Uterus (tissue), 2 donors: ENCODE results near the gene ALPP.
"Not testable (repeated sequence)": the region's sequence is repeated elsewhere in the genome, so short reads cannot be mapped to it uniquely, and the experiment has no call there.

Experiments used
- POLR2A ChIP-seq, 2 donors: fragments of 450-650 bp; IDR thresholded peaks; one replicate each; pipeline ENCODE4 v1.6.1; 2016; ENCODE audit warnings: antibody characterized with exemption in 2 of 2, mild to moderate bottlenecking in 1 of 2, moderate library complexity in 1 of 2
- TF ChIP-seq, protein P1 (sequence below), 4 experiments: fragments of 200-600 bp in 2 of 4; fragments of 450-650 bp in 2 of 4; sonication (generic) in 2 of 4; IDR thresholded peaks; one replicate each; pipeline ENCODE4 v1.5.1; 2016 to 2019; ENCODE audit warnings: antibody characterized with exemption in 4 of 4, mild to moderate bottlenecking in 2 of 4, moderate library complexity in 1 of 4

- TF ChIP-seq, protein P1, sequence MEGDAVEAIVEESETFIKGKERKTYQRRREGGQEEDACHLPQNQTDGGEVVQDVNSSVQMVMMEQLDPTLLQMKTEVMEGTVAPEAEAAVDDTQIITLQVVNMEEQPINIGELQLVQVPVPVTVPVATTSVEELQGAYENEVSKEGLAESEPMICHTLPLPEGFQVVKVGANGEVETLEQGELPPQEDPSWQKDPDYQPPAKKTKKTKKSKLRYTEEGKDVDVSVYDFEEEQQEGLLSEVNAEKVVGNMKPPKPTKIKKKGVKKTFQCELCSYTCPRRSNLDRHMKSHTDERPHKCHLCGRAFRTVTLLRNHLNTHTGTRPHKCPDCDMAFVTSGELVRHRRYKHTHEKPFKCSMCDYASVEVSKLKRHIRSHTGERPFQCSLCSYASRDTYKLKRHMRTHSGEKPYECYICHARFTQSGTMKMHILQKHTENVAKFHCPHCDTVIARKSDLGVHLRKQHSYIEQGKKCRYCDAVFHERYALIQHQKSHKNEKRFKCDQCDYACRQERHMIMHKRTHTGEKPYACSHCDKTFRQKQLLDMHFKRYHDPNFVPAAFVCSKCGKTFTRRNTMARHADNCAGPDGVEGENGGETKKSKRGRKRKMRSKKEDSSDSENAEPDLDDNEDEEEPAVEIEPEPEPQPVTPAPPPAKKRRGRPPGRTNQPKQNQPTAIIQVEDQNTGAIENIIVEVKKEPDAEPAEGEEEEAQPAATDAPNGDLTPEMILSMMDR (IDR thresholded peaks at IDR 0.05), result not testable (repeated sequence)
- TF ChIP-seq POLR2A (IDR thresholded peaks at IDR 0.05), result not testable (repeated sequence)
Measured at GRCh38 chr2:232334136-232334884, 44.2 kb upstream of the ALPP start.
